IPS-15b (cell line): ENCODE measurements around the gene SYN1.
A peak's percentile ranks its signal among the peaks of the same experiment; 100 is the strongest.

ENCODE experiments used
- H3K27me3 ChIP-seq: one replicate; pipeline ENCODE4 v1.6.1; 2013; ENCODE audit warnings: low read length; ENCODE audit not compliant: control insufficient read depth, insufficient read depth
- H3K36me3 ChIP-seq: one replicate; pipeline ENCODE4 v1.6.1; 2013; ENCODE audit warnings: low read length; ENCODE audit not compliant: control insufficient read depth, insufficient read depth
- H3K4me1 ChIP-seq: one replicate; pipeline ENCODE4 v1.6.1; 2013; ENCODE audit warnings: mild to moderate bottlenecking, low read length; ENCODE audit not compliant: control insufficient read depth, insufficient read depth
- H3K4me3 ChIP-seq: one replicate; pipeline ENCODE4 v1.5.1; 2013; ENCODE audit warnings: low read depth, low read length
- H3K9ac ChIP-seq: one replicate; pipeline ENCODE4 v1.6.1; 2013; ENCODE audit warnings: low read depth, mild to moderate bottlenecking, low read length
- H3K9me3 ChIP-seq: one replicate; pipeline ENCODE4 v1.6.1; 2013; ENCODE audit warnings: mild to moderate bottlenecking, low read length; ENCODE audit not compliant: control insufficient read depth, insufficient read depth

SYN1 gene

GRCh38 chrX:47577424-47577823 is 42.2 kb downstream of the SYN1 start:
- no peaks in the 10 kb centered on the region for H3K27me3 ChIP-seq
- no peaks in the 10 kb centered on the region for H3K9me3 ChIP-seq
- H3K9ac ChIP-seq = no peak overlapping the region
- H3K4me3 ChIP-seq = no peak overlapping the region
- H3K4me1 ChIP-seq = peaks cover 9% of the 10 kb centered on the region
- peaks cover 3% of the 10 kb centered on the region for H3K36me3 ChIP-seq

- peaks cover 11% of the 10 kb centered on the region for H3K36me3 ChIP-seq
- no peak overlapping the region for H3K9ac ChIP-seq
- no peaks in the 10 kb centered on the region for H3K9me3 ChIP-seq
- no peak overlapping the region for H3K4me3 ChIP-seq
- H3K27me3 ChIP-seq = no peaks in the 10 kb centered on the region
- H3K4me1 ChIP-seq = peaks cover 9% of the 10 kb centered on the region
These were observed 43.4 kb downstream of the SYN1 start for GRCh38 chrX:47576021-47576898.

- H3K4me3 ChIP-seq = peak overlapping the region; percentile 22
- H3K36me3 ChIP-seq = peaks cover 13% of the 10 kb centered on the region
- H3K9me3 ChIP-seq = no peaks in the 10 kb centered on the region
- H3K9ac ChIP-seq = peak overlapping the region; percentile 47
- peaks cover 9% of the 10 kb centered on the region for H3K4me1 ChIP-seq
- H3K27me3 ChIP-seq = no peaks in the 10 kb centered on the region
These were observed 44.9 kb downstream of the SYN1 start for GRCh38 chrX:47574547-47575301.

- no peaks in the 10 kb centered on the region for H3K9me3 ChIP-seq
- H3K27me3 ChIP-seq = no peaks in the 10 kb centered on the region
- peak overlapping the region; percentile 49 for H3K4me3 ChIP-seq
- peaks cover 9% of the 10 kb centered on the region for H3K4me1 ChIP-seq
- H3K36me3 ChIP-seq = peaks cover 18% of the 10 kb centered on the region
- peak overlapping the region; percentile 47 for H3K9ac ChIP-seq
These were observed 45.5 kb downstream of the SYN1 start for GRCh38 chrX:47574076-47574546.

GRCh38 chrX:47573341-47574075 is 46.1 kb downstream of the SYN1 start:
- Histone ChIP-seq H3K4me1 (peaks cover 7% of the 10 kb centered on the region), H3K36me3 (peaks cover 20% of the 10 kb centered on the region), H3K27me3 (no peaks in the 10 kb centered on the region), H3K9ac (no peak overlapping the region), H3K4me3 (peak overlapping the region; percentile 49), H3K9me3 (no peaks in the 10 kb centered on the region)

- H3K9me3 ChIP-seq = no peaks in the 10 kb centered on the region
- H3K27me3 ChIP-seq = no peaks in the 10 kb centered on the region
- peaks cover 22% of the 10 kb centered on the region for H3K36me3 ChIP-seq
- H3K9ac ChIP-seq = no peak overlapping the region
- H3K4me3 ChIP-seq = peak overlapping the region; percentile 49
- peaks cover 7% of the 10 kb centered on the region for H3K4me1 ChIP-seq
These were observed 46.8 kb downstream of the SYN1 start for GRCh38 chrX:47572773-47573340.

GRCh38 chrX:47571896-47572295 is 47.8 kb downstream of the SYN1 start:
- Histone ChIP-seq H3K36me3 (peaks cover 28% of the 10 kb centered on the region), H3K9ac (no peak overlapping the region), H3K27me3 (no peaks in the 10 kb centered on the region), H3K4me3 (no peak overlapping the region), H3K4me1 (peaks cover 7% of the 10 kb centered on the region), H3K9me3 (no peaks in the 10 kb centered on the region)

GRCh38 chrX:47571215-47571614 is 48.4 kb downstream of the SYN1 start:
- Histone ChIP-seq H3K9ac (no peak overlapping the region), H3K4me3 (no peak overlapping the region), H3K9me3 (no peaks in the 10 kb centered on the region), H3K4me1 (peaks cover 7% of the 10 kb centered on the region), H3K27me3 (no peaks in the 10 kb centered on the region), H3K36me3 (peaks cover 31% of the 10 kb centered on the region)

GRCh38 chrX:47570794-47571193 is 48.9 kb downstream of the SYN1 start:
- Histone ChIP-seq H3K9me3 (no peaks in the 10 kb centered on the region), H3K36me3 (peaks cover 28% of the 10 kb centered on the region), H3K4me3 (no peak overlapping the region)

GRCh38 chrX:47568656-47569295 is 50.9 kb downstream of the SYN1 start:
- Histone ChIP-seq H3K27me3 (no peaks in the 10 kb centered on the region), H3K36me3 (peaks cover 31% of the 10 kb centered on the region), H3K9me3 (no peaks in the 10 kb centered on the region), H3K4me3 (no peak overlapping the region), H3K9ac (no peak overlapping the region), H3K4me1 (peaks cover 5% of the 10 kb centered on the region)

More at GRCh38 chrX:47570794-47571193, 48.9 kb downstream of the SYN1 start:
- no peaks in the 10 kb centered on the region for H3K27me3 ChIP-seq
- H3K9ac ChIP-seq = no peak overlapping the region
- H3K4me1 ChIP-seq = peaks cover 7% of the 10 kb centered on the region

GRCh38 chrX:47566841-47567240 is 52.8 kb downstream of the SYN1 start:
- H3K4me1 ChIP-seq = no peaks in the 10 kb centered on the region
- no peak overlapping the region for H3K4me3 ChIP-seq
- no peak overlapping the region for H3K9ac ChIP-seq
- H3K27me3 ChIP-seq = no peaks in the 10 kb centered on the region
- H3K36me3 ChIP-seq = peaks cover 34% of the 10 kb centered on the region
- no peaks in the 10 kb centered on the region for H3K9me3 ChIP-seq
